Caco-2 (cell line): ENCODE results near the gene SPAG17. TPM values are rescaled to one million over a fixed set of nuclear protein-coding genes. Genes with fewer than 3 reads are reported as not detected.

Experiments used
- BruUV-seq: library from RNA; stranded (reverse); fragments of 400-500 nt; replicated peaks from 2 replicates; lab custom pipeline; 2021; lab: Mats Ljungman, UMichigan
- CTCF ChIA-PET: fragments of 300-600 bp; sonication (Branson Sonifier 250); formaldehyde crosslinking; loops from one replicate; lab custom pipeline; 2022; ENCODE audit warnings: antibody characterized with exemption; lab: Charles Lee
- POLR2A ChIA-PET: fragments of 300-600 bp; sonication (Branson Sonifier 250); formaldehyde crosslinking; loops from one replicate; lab custom pipeline; 2022; ENCODE audit warnings: antibody characterized with exemption; lab: Charles Lee
- DNase-seq, 2 experiments: peaks; one replicate each; pipeline versions ENCODE4 v3.0.0 to v3.0.0-alpha.2; 2020 to 2022
- H3K27me3 ChIP-seq: replicated peaks from 2 replicates; pipeline ENCODE4 v1.6.0; 2011; ENCODE audit warnings: low read length; ENCODE audit not compliant: control insufficient read depth, insufficient read depth
- H3K36me3 ChIP-seq: 2 replicates; pipeline ENCODE4 v1.5.1; 2011; ENCODE audit warnings: low read length; ENCODE audit not compliant: control insufficient read depth, insufficient read depth
- H3K4me1 ChIP-seq: fragments of 250-450 bp; sonication (Bioruptor Pico); 2 replicates; pipeline ENCODE4 v1.5.1; 2020; ENCODE audit warnings: mild to moderate bottlenecking
- H3K4me3 ChIP-seq: 2 replicates; pipeline ENCODE4 v1.5.1; 2011; ENCODE audit warnings: low read depth, mild to moderate bottlenecking, control low read depth, low read length
- H3K9me3 ChIP-seq: fragments of 250-450 bp; sonication (Bioruptor Pico); 2 replicates; pipeline ENCODE4 v1.5.1; 2020; ENCODE audit warnings: mild to moderate bottlenecking, moderate library complexity
- H3K27ac Mint-ChIP-seq: one replicate; pipeline ENCODE4 v1.8.0; 2022; ENCODE audit warnings: mixed read lengths; ENCODE audit not compliant: unreplicated experiment
- H3K27me3 Mint-ChIP-seq: one replicate; pipeline ENCODE4 v1.8.0; 2022; ENCODE audit warnings: mixed read lengths; ENCODE audit not compliant: insufficient read depth, unreplicated experiment
- H3K36me3 Mint-ChIP-seq: one replicate; pipeline ENCODE4 v1.8.0; 2022; ENCODE audit warnings: mild to moderate bottlenecking, mixed read lengths; ENCODE audit not compliant: insufficient read depth, unreplicated experiment
- H3K4me1 Mint-ChIP-seq: one replicate; pipeline ENCODE4 v1.8.0; 2022; ENCODE audit warnings: low read depth, mixed read lengths; ENCODE audit not compliant: unreplicated experiment
- H3K4me3 Mint-ChIP-seq: one replicate; pipeline ENCODE4 v1.8.0; 2022; ENCODE audit warnings: mild to moderate bottlenecking, moderate library complexity, mixed read lengths; ENCODE audit not compliant: unreplicated experiment
- H3K9me3 Mint-ChIP-seq: one replicate; pipeline ENCODE4 v1.8.0; 2022; ENCODE audit warnings: mixed read lengths; ENCODE audit not compliant: unreplicated experiment
- intact Hi-C: fragments of 100-400 bp; cut with micrococcal nuclease; formaldehyde crosslinking; loops from one replicate; pipeline ENCODE4 v1.10.0; 2022; ENCODE audit not compliant: unreplicated experiment
- total RNA-seq: library from RNA; stranded (reverse); gene quantifications from 2 replicates; pipeline ENCODE4 v1.2.3, GENCODE V29; 2022
- TF ChIP-seq, protein P1 (sequence below), 2 experiments: fragments of 200-600 bp in 1 of 2; IDR thresholded peaks; 1 replicate in 1 of 2; 2 replicates in 1 of 2; pipeline versions ENCODE4 v1.5.1 to v1.8.0; 2011 to 2022; ENCODE audit warnings: antibody characterized with exemption in 1 of 2, control low read depth in 1 of 2, inconsistent platforms in 1 of 2, low read depth in 1 of 2, low read length in 1 of 2, mild to moderate bottlenecking in 1 of 2, moderate library complexity in 1 of 2; ENCODE audit not compliant: insufficient read depth in 1 of 2, severe bottlenecking in 1 of 2, unreplicated experiment in 1 of 2

Gene SPAG17
- total RNA-seq, 1 experiment from 2014 or later = not detected

DNA sequence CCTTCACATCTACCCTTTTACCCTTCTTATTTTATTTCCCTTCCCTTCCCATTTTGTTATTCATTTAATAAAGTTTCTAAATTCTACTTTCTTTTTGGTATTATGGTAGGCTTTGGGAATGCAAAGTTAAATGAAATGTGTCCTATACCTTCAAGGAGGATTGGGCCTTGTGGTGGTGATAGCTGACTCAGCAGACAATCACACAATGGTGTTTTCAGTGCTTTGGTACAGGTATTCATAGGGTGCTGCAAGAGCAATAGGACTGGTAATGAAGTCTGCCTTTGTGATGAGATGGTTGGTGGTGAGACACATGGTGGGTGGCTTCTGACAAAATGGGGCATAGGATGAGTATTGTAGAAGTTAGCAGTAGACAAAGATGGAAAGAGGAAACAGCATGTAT is 21.9 kb upstream of the SPAG17 start:
- Mint-ChIP-seq H3K36me3 (no peaks in the 10 kb centered on the region), H3K4me1 (no peaks in the 10 kb centered on the region), H3K27me3 (peaks cover 8% of the 10 kb centered on the region), H3K9me3 (no peaks in the 10 kb centered on the region), H3K4me3 (no peak overlapping the region), H3K27ac (no peak overlapping the region)
- ChIA-PET CTCF (no interaction called here), POLR2A (no interaction called here)
- BruUV-seq = no TSS peak
- TF ChIP-seq, protein P1, sequence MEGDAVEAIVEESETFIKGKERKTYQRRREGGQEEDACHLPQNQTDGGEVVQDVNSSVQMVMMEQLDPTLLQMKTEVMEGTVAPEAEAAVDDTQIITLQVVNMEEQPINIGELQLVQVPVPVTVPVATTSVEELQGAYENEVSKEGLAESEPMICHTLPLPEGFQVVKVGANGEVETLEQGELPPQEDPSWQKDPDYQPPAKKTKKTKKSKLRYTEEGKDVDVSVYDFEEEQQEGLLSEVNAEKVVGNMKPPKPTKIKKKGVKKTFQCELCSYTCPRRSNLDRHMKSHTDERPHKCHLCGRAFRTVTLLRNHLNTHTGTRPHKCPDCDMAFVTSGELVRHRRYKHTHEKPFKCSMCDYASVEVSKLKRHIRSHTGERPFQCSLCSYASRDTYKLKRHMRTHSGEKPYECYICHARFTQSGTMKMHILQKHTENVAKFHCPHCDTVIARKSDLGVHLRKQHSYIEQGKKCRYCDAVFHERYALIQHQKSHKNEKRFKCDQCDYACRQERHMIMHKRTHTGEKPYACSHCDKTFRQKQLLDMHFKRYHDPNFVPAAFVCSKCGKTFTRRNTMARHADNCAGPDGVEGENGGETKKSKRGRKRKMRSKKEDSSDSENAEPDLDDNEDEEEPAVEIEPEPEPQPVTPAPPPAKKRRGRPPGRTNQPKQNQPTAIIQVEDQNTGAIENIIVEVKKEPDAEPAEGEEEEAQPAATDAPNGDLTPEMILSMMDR (IDR thresholded peaks at IDR 0.05; ENCODE audit: insufficient read depth in 1 of 2, low read depth in 1 of 2, low read length in 1 of 2, severe bottlenecking in 1 of 2, unreplicated experiment in 1 of 2) = no peak
- no peaks in the 10 kb centered on the region for H3K27me3 ChIP-seq
- H3K9me3 ChIP-seq = no peaks in the 10 kb centered on the region
- DNase-seq = no peak
- no peak overlapping the region for H3K4me3 ChIP-seq
- no peaks in the 10 kb centered on the region for H3K4me1 ChIP-seq
- intact Hi-C loops = no loop called here
- H3K36me3 ChIP-seq = no peaks in the 10 kb centered on the region

DNA sequence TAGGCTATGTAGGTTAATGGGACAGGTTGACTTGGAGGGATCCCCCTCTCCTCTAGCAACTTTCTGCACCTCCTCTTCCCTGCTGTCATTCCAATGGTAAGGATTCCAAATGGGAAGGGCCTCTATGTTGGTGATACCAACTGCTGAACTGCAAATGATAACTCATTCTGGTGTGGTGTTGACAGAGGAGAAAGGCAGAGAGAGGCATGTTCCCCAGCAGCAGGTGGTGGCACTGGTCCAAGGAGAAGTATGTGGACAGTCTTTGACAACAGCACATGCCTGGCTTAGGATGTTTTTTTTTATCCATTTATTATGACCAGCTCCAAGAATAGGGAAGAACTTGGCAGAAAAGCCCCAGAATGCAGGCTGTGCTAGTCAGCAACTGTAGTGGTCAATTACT is 19.6 kb upstream of the SPAG17 start:
- Histone ChIP-seq H3K4me1 (no peaks in the 10 kb centered on the region), H3K4me3 (no peak overlapping the region), H3K27me3 (no peaks in the 10 kb centered on the region), H3K9me3 (no peaks in the 10 kb centered on the region), H3K36me3 (no peaks in the 10 kb centered on the region)
- CTCF ChIA-PET = no interaction called here
- Mint-ChIP-seq H3K27me3 (peaks cover 14% of the 10 kb centered on the region), H3K36me3 (no peaks in the 10 kb centered on the region), H3K9me3 (no peaks in the 10 kb centered on the region), H3K4me3 (no peak overlapping the region), H3K27ac (no peak overlapping the region), H3K4me1 (no peaks in the 10 kb centered on the region)
- POLR2A ChIA-PET = no interaction called here
- TF ChIP-seq, protein P1 (IDR thresholded peaks at IDR 0.05; ENCODE audit: insufficient read depth in 1 of 2, low read depth in 1 of 2, low read length in 1 of 2, severe bottlenecking in 1 of 2, unreplicated experiment in 1 of 2) = no peak
- no peak for DNase-seq
- BruUV-seq = no TSS peak
- intact Hi-C loops = no loop called here

DNA sequence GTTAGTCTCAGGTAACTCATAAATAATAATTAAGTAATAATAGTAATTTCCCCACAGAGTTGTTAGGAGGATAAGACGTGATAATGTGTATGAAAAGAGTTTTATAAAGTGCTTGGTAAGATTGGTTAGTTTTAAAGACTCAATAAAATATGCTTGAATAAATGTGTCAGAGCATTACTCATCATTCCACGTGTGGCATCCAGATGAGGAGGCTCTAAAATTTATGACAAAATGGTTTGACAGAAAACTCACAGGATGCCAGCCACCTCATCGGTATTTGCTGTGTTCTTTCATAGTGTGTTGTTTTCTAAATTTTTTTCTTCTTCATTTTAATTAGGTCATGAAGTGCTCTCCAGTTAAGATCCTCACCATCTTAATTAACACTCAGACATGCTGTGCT is 19.1 kb upstream of the SPAG17 start:
- DNase-seq = no peak
- H3K27me3 Mint-ChIP-seq = peaks cover 14% of the 10 kb centered on the region
- no peak overlapping the region for H3K27ac Mint-ChIP-seq
- H3K4me1 ChIP-seq = no peaks in the 10 kb centered on the region
- no peaks in the 10 kb centered on the region for H3K9me3 Mint-ChIP-seq
- H3K27me3 ChIP-seq = no peaks in the 10 kb centered on the region
- no peak overlapping the region for H3K4me3 Mint-ChIP-seq
- no peak overlapping the region for H3K4me3 ChIP-seq
- POLR2A ChIA-PET = no interaction called here
- no peaks in the 10 kb centered on the region for H3K36me3 Mint-ChIP-seq
- no peaks in the 10 kb centered on the region for H3K4me1 Mint-ChIP-seq
- H3K36me3 ChIP-seq = no peaks in the 10 kb centered on the region
- CTCF ChIA-PET = no interaction called here
- intact Hi-C loops = no loop called here
- TF ChIP-seq, protein P1 (IDR thresholded peaks at IDR 0.05; ENCODE audit: insufficient read depth in 1 of 2, low read depth in 1 of 2, low read length in 1 of 2, severe bottlenecking in 1 of 2, unreplicated experiment in 1 of 2) = no peak
- H3K9me3 ChIP-seq = no peaks in the 10 kb centered on the region
- no TSS peak for BruUV-seq
